ENCODE results near the gene SNRNP27. TPM values are rescaled to one million over a fixed set of nuclear protein-coding genes. Genes with fewer than 3 reads are reported as not detected.

The SNRNP27 gene
- 47.1 and 53.8 TPM in 2 replicates for total RNA-seq (2021)
- long read RNA-seq, transcript SNRNP27-201 (6 exons, 1,802 nt) = major isoform, 124 of 138 reads
- long read RNA-seq, partial matches to known transcripts = 4 of 138 reads
- long read RNA-seq, other reads (novel, unspliced or antisense) = 6 of 138 reads

GRCh38 chr2:69893684-69894551, at the start of gene SNRNP27:
Gene SNRNP27 (plus strand): TSS chr2:69893956. CDS start chr2:69893985, 29 bp downstream.
- H4K20me1 ChIP-seq (ENCODE audit: control insufficient read depth, insufficient read depth, insufficient read length) = no peaks in the 10 kb centered on the region
- no peak within 1 kb of the TSS for H2BK20ac ChIP-seq (ENCODE audit: low read depth, low read length, poor library complexity, severe bottlenecking)
- no peaks in the 10 kb centered on the region for H3K79me1 ChIP-seq (ENCODE audit: insufficient read depth, low read depth, low read length, poor library complexity, severe bottlenecking)
- Mint-ChIP-seq H3K9me3 (peaks cover 0 to 2% of the 10 kb centered on the region in 2 experiments; a peak in 2 of 5 replicates), H3K27me3 (ENCODE audit: low read depth) (no peaks in the 10 kb centered on the region; the same call in 1 of the 2 replicates), H3K27ac (peak within 1 kb of the TSS; percentile 97 to 100 (median 99)), H3K36me3 (ENCODE audit: insufficient read depth in 1 of 3, low read depth in 3 of 3) (peaks cover 9 to 36% (median 34%) of the 10 kb centered on the region in 3 experiments; a peak in 6 of 7 replicates), H3K4me1 (peaks cover 0 to 11% of the 10 kb centered on the region in 2 experiments), H3K4me3 (peak within 1 kb of the TSS; percentile 99)
- peak; percentile 68 for DNase-seq
- no peak within 1 kb of the TSS for H3K23ac ChIP-seq (ENCODE audit: insufficient read length, low read depth, low read length)
- H4K5ac ChIP-seq (ENCODE audit: insufficient read length, low read depth, low read length) = no peak within 1 kb of the TSS
- H4K91ac ChIP-seq (ENCODE audit: insufficient read length, low read depth, low read length) = no peak within 1 kb of the TSS
- H3K4ac ChIP-seq (ENCODE audit: low read depth, low read length) = no peak within 1 kb of the TSS; the same call in 1 of the 2 replicates
- peak within 1 kb of the TSS; percentile 23 for H3K27ac ChIP-seq (ENCODE audit: insufficient read length, low read depth, low read length)
- no peak within 1 kb of the TSS for H2BK15ac ChIP-seq (ENCODE audit: low read depth, low read length)
- no peak within 1 kb of the TSS for H4K8ac ChIP-seq (replicated peaks; ENCODE audit: insufficient read length, low read depth, low read length)
- peak within 1 kb of the TSS; percentile 98 for H2AFZ ChIP-seq (ENCODE audit: low read length)
- TF ChIP-seq CTCF (conservative IDR thresholded peaks at IDR 0.05) = no peak
- H2BK5ac ChIP-seq (ENCODE audit: insufficient read length, low read length) = no peak within 1 kb of the TSS
- 0 out of 2 replicates have a peak, but pooled peaks cover 1% of the 10 kb centered on the region for H3K79me2 ChIP-seq (ENCODE audit: insufficient read depth, low read length)
- H3K27me3 ChIP-seq (ENCODE audit: insufficient read depth, low read length) = no peaks in the 10 kb centered on the region; the same call in 1 of the 2 replicates
- peak within 1 kb of the TSS; percentile 90 for H3K4me2 ChIP-seq (ENCODE audit: insufficient read depth, insufficient read length, low read length)
- no peak within 1 kb of the TSS for H2AK5ac ChIP-seq (ENCODE audit: insufficient read length, low read length)
- no CpG with 5 or more reads among the region's 32 CpGs for WGBS (ENCODE audit: extremely low coverage, insufficient read length, low lambda C conversion rate)
- no peak within 1 kb of the TSS for H3K56ac ChIP-seq (ENCODE audit: insufficient read length, low read depth, low read length)
- H3K9ac ChIP-seq (ENCODE audit: extremely low read depth, insufficient read length, low read length) = peak within 1 kb of the TSS; percentile 92
- H2BK12ac ChIP-seq (ENCODE audit: insufficient read length, low read depth, low read length) = no peak within 1 kb of the TSS
- H3K23me2 ChIP-seq (ENCODE audit: insufficient read length, low read depth, low read length, poor library complexity, severe bottlenecking) = no peaks in the 10 kb centered on the region
- H2BK120ac ChIP-seq (ENCODE audit: low read depth, low read length, poor library complexity, severe bottlenecking) = no peak within 1 kb of the TSS
- H3K14ac ChIP-seq (ENCODE audit: insufficient read depth, low read length) = peak within 1 kb of the TSS; percentile 90; the same call in 1 of the 2 replicates
- no peaks in the 10 kb centered on the region for H3K9me3 ChIP-seq (ENCODE audit: control insufficient read depth, low read depth, low read length)
- H3K18ac ChIP-seq (ENCODE audit: insufficient read length, low read depth, low read length) = no peak within 1 kb of the TSS
- no peaks in the 10 kb centered on the region for H3K4me1 ChIP-seq (ENCODE audit: insufficient read depth, low read length)
- no peak within 1 kb of the TSS for H3T11ph ChIP-seq (ENCODE audit: low read length)

All from H9 (cell line).